Raji (cell line): Measurements from ENCODE around the gene SASH1.

ENCODE experiments used
- POLR2A ChIP-seq: IDR thresholded peaks from 2 replicates; pipeline ENCODE4 v1.6.1; 2011; ENCODE audit warnings: low read depth, low read length, control low read depth; ENCODE audit not compliant: insufficient read depth

SASH1 gene

GRCh38 chr6:148565321-148565926 is 222.8 kb downstream of the SASH1 start:
- no peak for TF ChIP-seq POLR2A

GRCh38 chr6:148565930-148566663 is 223.5 kb downstream of the SASH1 start:
- no peak for TF ChIP-seq POLR2A

- TF ChIP-seq POLR2A, result no peak
Measured at GRCh38 chr6:148566664-148567350, 224.2 kb downstream of the SASH1 start.

DNA sequence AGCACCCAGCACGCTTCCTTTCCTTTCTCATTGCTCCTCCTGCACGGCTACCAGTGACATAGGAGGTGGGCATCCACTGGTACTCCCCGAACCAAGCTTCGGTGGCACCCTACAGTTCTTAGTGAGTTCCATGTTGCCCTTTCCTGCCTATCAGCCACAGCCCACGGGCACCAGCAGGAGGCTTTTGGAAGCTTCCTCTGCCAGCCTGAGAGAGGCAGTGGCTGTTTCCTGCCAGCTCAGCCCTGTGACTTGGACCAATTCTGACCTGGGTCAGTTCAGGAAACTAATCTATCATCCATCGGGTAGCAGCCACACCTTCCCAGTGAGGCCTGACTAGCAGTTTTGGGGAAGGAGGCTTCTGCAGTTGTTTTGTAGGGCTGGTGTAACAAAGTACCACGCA is 227.8 kb downstream of the SASH1 start:
- TF ChIP-seq POLR2A, result no peak

DNA sequence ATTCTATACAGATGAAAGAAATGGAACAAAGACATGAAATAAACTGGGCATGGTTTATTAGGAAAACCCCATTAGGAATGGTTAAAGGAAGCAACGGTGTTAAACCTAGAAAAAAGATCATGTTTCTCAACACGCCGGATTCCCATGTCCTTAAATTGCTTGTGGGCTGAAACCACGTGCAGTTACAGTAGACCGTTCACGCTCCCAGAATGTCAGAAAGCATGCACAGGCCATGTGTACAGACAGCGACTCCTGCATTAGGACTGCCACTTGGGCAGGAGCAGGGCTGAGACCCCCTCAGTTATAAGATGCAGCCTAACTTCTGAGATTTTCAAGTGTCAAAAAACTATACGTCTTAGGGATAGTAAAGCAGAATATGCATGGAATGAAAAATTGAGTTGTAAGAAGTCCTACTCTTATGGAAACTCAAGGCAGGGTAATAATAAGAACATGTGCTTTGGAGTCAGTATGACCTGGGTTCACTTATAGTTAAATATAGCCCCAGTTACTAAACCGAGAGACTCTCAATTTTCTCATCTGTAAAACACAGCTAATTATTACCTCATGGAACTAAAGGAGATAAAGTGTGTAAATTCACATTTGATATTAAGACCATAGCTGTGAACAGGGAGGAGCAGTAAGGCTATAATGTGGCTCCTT is 230.2 kb downstream of the SASH1 start:
- no peak for TF ChIP-seq POLR2A

DNA sequence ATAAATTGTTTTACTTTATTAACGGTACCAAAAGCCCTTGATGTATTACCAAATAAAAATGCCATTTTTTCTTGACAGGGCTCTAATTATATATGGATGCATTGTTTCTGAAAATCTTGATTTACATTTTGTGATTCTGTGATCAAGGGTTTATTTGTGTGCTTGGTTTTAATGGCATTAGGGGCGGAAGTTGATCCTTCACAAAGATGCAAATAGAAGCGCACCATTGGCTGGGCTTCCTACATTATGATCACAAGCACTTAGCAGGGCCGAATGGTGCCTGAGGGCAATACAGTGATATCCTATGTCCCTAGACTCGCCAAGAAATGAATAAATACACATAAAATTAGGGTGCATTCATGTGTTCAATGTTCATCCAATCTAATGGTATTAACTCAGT is 231.3 kb downstream of the SASH1 start:
- no peak for TF ChIP-seq POLR2A

- TF ChIP-seq POLR2A, result no peak
Measured at GRCh38 chr6:148577687-148578488, 235.2 kb downstream of the SASH1 start.

- TF ChIP-seq POLR2A, result no peak
Measured at GRCh38 chr6:148578489-148578814, 235.8 kb downstream of the SASH1 start.

- TF ChIP-seq POLR2A, result no peak
Measured at GRCh38 chr6:148578837-148579565, 236.4 kb downstream of the SASH1 start.

- TF ChIP-seq POLR2A, result no peak
Measured at GRCh38 chr6:148580442-148580841, 237.8 kb downstream of the SASH1 start.

DNA sequence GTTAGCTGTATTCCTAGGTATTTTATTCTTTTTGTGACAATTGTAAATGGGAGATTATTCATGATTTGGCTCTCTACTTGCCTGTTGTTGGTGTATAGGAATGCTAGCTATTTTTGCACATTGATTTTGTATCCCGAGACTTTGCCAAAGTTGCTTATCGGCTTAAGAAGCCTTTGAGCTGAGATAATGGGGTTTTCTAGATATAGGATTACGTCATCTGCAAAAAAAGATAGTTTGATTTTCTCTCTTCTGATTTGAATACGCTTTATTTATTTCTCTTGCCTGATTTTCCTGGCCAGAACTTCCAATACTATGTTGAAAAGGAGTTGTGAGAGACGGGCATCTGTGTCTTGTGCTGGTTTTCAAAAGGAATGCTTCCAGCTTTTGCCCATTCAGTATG is 241.0 kb downstream of the SASH1 start:
- no peak for TF ChIP-seq POLR2A

GRCh38 chr6:148590883-148591282 is 248.2 kb downstream of the SASH1 start:
- TF ChIP-seq POLR2A, result no peak

GRCh38 chr6:148591656-148592055 is 249.0 kb downstream of the SASH1 start:
- no peak for TF ChIP-seq POLR2A

GRCh38 chr6:148593130-148593812 is 250.6 kb downstream of the SASH1 start:
- no peak for TF ChIP-seq POLR2A
